Neural progenitor cell (in vitro differentiated cells): ENCODE measurements around the gene DEK. TPM values are rescaled to one million over a fixed set of nuclear protein-coding genes. Genes with fewer than 3 reads are reported as not detected.

ENCODE experiments used
- DNase-seq: peaks from one replicate; pipeline ENCODE4 v3.0.0-alpha.2; 2016; ENCODE audit warnings: low spot score
- H2AFZ ChIP-seq: fragments of 200-600 bp; sonication (generic); replicated peaks from 2 replicates; pipeline ENCODE4 v1.6.1; 2016; ENCODE audit warnings: antibody characterized with exemption
- H3F3A ChIP-seq: fragments of 200-600 bp; sonication (generic); 2 replicates; pipeline ENCODE4 v1.6.1; 2016; ENCODE audit warnings: antibody characterized with exemption, low read depth
- H3K27ac ChIP-seq: fragments of 200-600 bp; sonication (generic); 2 replicates; pipeline ENCODE4 v1.5.1; 2016; ENCODE audit warnings: mild to moderate bottlenecking
- H3K27me3 ChIP-seq: fragments of 200-600 bp; sonication (generic); 2 replicates; pipeline ENCODE4 v1.6.1; 2016; ENCODE audit warnings: mild to moderate bottlenecking, moderate library complexity
- H3K36me3 ChIP-seq: fragments of 200-600 bp; sonication (generic); 2 replicates; pipeline ENCODE4 v1.5.1; 2016
- H3K4me1 ChIP-seq: fragments of 200-600 bp; sonication (generic); 2 replicates; pipeline ENCODE4 v1.6.1; 2016; ENCODE audit warnings: mixed run types
- H3K4me2 ChIP-seq: fragments of 200-600 bp; sonication (generic); 2 replicates; pipeline ENCODE4 v1.6.1; 2016
- H3K4me3 ChIP-seq: fragments of 200-600 bp; sonication (generic); 2 replicates; pipeline ENCODE4 v1.5.1; 2016
- H3K79me2 ChIP-seq: fragments of 200-600 bp; sonication (generic); 2 replicates; pipeline ENCODE4 v1.6.1; 2016; ENCODE audit warnings: low read depth
- H3K9ac ChIP-seq: fragments of 200-600 bp; sonication (generic); 2 replicates; pipeline ENCODE4 v1.6.1; 2016
- H3K9me3 ChIP-seq: fragments of 200-600 bp; sonication (generic); 2 replicates; pipeline ENCODE4 v1.5.1; 2016; ENCODE audit warnings: low read depth
- H4K20me1 ChIP-seq: fragments of 200-600 bp; sonication (generic); 2 replicates; pipeline ENCODE4 v1.6.1; 2016; ENCODE audit warnings: low read depth
- H3K27ac Mint-ChIP-seq: 3 replicates; pipeline ENCODE4 v1.8.0; 2021; ENCODE audit warnings: mixed read lengths
- H3K27me3 Mint-ChIP-seq: 2 replicates; pipeline ENCODE4 v1.8.0; 2022; ENCODE audit warnings: low read depth, mild to moderate bottlenecking, inconsistent platforms, moderate library complexity, mixed read lengths; ENCODE audit not compliant: insufficient read depth
- H3K36me3 Mint-ChIP-seq: 3 replicates; pipeline ENCODE4 v1.8.0; 2021; ENCODE audit warnings: mixed read lengths
- H3K4me1 Mint-ChIP-seq: 3 replicates; pipeline ENCODE4 v1.8.0; 2021; ENCODE audit warnings: mixed read lengths
- H3K4me3 Mint-ChIP-seq: 3 replicates; pipeline ENCODE4 v1.8.0; 2021; ENCODE audit warnings: mild to moderate bottlenecking, moderate library complexity, mixed read lengths
- H3K9me3 Mint-ChIP-seq: 3 replicates; pipeline ENCODE4 v1.8.0; 2020; ENCODE audit warnings: mixed read lengths
- CTCF ChIP-seq: fragments of 200-600 bp; sonication (generic); IDR thresholded peaks from 2 replicates; pipeline ENCODE4 v1.5.1; 2017; ENCODE audit warnings: antibody characterized with exemption, mild to moderate bottlenecking
- EZH2 ChIP-seq: fragments of 200-600 bp; sonication (generic); IDR thresholded peaks from 2 replicates; pipeline ENCODE4 v1.6.1; 2017; ENCODE audit warnings: antibody characterized with exemption, mild to moderate bottlenecking, moderate library complexity
- EZH2phosphoT487 ChIP-seq: fragments of 200-600 bp; sonication (generic); IDR thresholded peaks from 2 replicates; pipeline ENCODE4 v1.6.1; 2017; ENCODE audit warnings: antibody characterized with exemption
- total RNA-seq: library from RNA; depleted of rRNA; stranded (reverse); fragments of >200 nt; gene quantifications from 2 replicates; pipeline ENCODE4 v1.2.3, GENCODE V29; 2015; ENCODE audit warnings: low replicate concordance

Gene DEK
- total RNA-seq, 1 donor from 2014 or later = 501 TPM

GRCh38 chr6:18269717-18270116, 5.4 kb upstream of the DEK start:
- peaks cover 9% of the 10 kb centered on the region for H3K4me1 Mint-ChIP-seq
- H3K9ac ChIP-seq = no peak overlapping the region
- H3K27me3 ChIP-seq = no peaks in the 10 kb centered on the region
- H3K4me1 ChIP-seq = no peaks in the 10 kb centered on the region
- H3K4me3 ChIP-seq = no peak overlapping the region
- no peaks in the 10 kb centered on the region for H3K9me3 Mint-ChIP-seq
- H3K79me2 ChIP-seq = peaks cover 9% of the 10 kb centered on the region
- TF ChIP-seq CTCF = no peak
- TF ChIP-seq EZH2phosphoT487 = no peak
- no peak for TF ChIP-seq EZH2
- H2AFZ ChIP-seq = no peak overlapping the region
- H3K36me3 ChIP-seq = no peaks in the 10 kb centered on the region
- no peak overlapping the region for H3K4me3 Mint-ChIP-seq
- H3F3A ChIP-seq = peaks cover 5% of the 10 kb centered on the region
- no peaks in the 10 kb centered on the region for H3K36me3 Mint-ChIP-seq
- H4K20me1 ChIP-seq = no peaks in the 10 kb centered on the region
- DNase-seq = no peak
- H3K27ac Mint-ChIP-seq = no peak overlapping the region
- H3K4me2 ChIP-seq = no peak overlapping the region
- no peaks in the 10 kb centered on the region for H3K9me3 ChIP-seq
- H3K27me3 Mint-ChIP-seq = peaks cover 4% of the 10 kb centered on the region
- H3K27ac ChIP-seq = no peak overlapping the region

- Histone ChIP-seq H3K4me2 (no peak overlapping the region), H3K27ac (no peak overlapping the region), H4K20me1 (no peaks in the 10 kb centered on the region), H3K9me3 (no peaks in the 10 kb centered on the region), H3K79me2 (peaks cover 11% of the 10 kb centered on the region), H2AFZ (no peak overlapping the region), H3K27me3 (no peaks in the 10 kb centered on the region), H3K4me1 (no peaks in the 10 kb centered on the region), H3K4me3 (no peak overlapping the region), H3K9ac (no peak overlapping the region), H3K36me3 (no peaks in the 10 kb centered on the region), H3F3A (peaks cover 6% of the 10 kb centered on the region)
- Mint-ChIP-seq H3K27ac (no peak overlapping the region), H3K27me3 (peaks cover 4% of the 10 kb centered on the region), H3K36me3 (no peaks in the 10 kb centered on the region), H3K9me3 (no peaks in the 10 kb centered on the region), H3K4me3 (no peak overlapping the region), H3K4me1 (peaks cover 9% of the 10 kb centered on the region)
- no peak for DNase-seq
- TF ChIP-seq EZH2 (no peak), CTCF (no peak), EZH2phosphoT487 (no peak)
Measured at GRCh38 chr6:18269253-18269652, 4.9 kb upstream of the DEK start.

GRCh38 chr6:18268066-18268465, 3.7 kb upstream of the DEK start:
- H3K4me1 Mint-ChIP-seq = peaks cover 11% of the 10 kb centered on the region
- peaks cover 23% of the 10 kb centered on the region for H3K79me2 ChIP-seq
- no peak overlapping the region for H3K4me3 ChIP-seq
- H3K4me3 Mint-ChIP-seq = no peak overlapping the region
- H3F3A ChIP-seq = peaks cover 6% of the 10 kb centered on the region
- DNase-seq = no peak
- H3K36me3 ChIP-seq = no peaks in the 10 kb centered on the region
- no peak overlapping the region for H2AFZ ChIP-seq
- H3K4me2 ChIP-seq = no peak overlapping the region
- H3K9me3 Mint-ChIP-seq = no peaks in the 10 kb centered on the region
- H3K9ac ChIP-seq = no peak overlapping the region
- H3K27ac Mint-ChIP-seq = no peak overlapping the region
- peaks cover 4% of the 10 kb centered on the region for H3K27me3 Mint-ChIP-seq
- no peak overlapping the region for H3K27ac ChIP-seq
- H3K36me3 Mint-ChIP-seq = peaks cover 5% of the 10 kb centered on the region
- no peaks in the 10 kb centered on the region for H3K27me3 ChIP-seq
- no peaks in the 10 kb centered on the region for H3K4me1 ChIP-seq
- H4K20me1 ChIP-seq = peaks cover 6% of the 10 kb centered on the region
- TF ChIP-seq EZH2 (no peak), EZH2phosphoT487 (no peak), CTCF (no peak)
- H3K9me3 ChIP-seq = no peaks in the 10 kb centered on the region

GRCh38 chr6:18266523-18266912, 2.2 kb upstream of the DEK start:
- H3K9ac ChIP-seq = no peak overlapping the region
- H3K36me3 ChIP-seq = no peaks in the 10 kb centered on the region
- peaks cover 13% of the 10 kb centered on the region for H3K4me1 ChIP-seq
- H3K27me3 Mint-ChIP-seq = peaks cover 4% of the 10 kb centered on the region
- peaks cover 39% of the 10 kb centered on the region for H3K79me2 ChIP-seq
- no peak overlapping the region for H3K27ac ChIP-seq
- H3K27ac Mint-ChIP-seq = no peak overlapping the region
- H3K4me3 Mint-ChIP-seq = no peak overlapping the region
- H3K4me2 ChIP-seq = no peak overlapping the region
- peaks cover 22% of the 10 kb centered on the region for H3K4me1 Mint-ChIP-seq
- TF ChIP-seq EZH2phosphoT487 = no peak
- TF ChIP-seq CTCF = no peak
- TF ChIP-seq EZH2 = no peak
- peaks cover 21% of the 10 kb centered on the region for H4K20me1 ChIP-seq
- no peaks in the 10 kb centered on the region for H3K9me3 ChIP-seq
- peaks cover 21% of the 10 kb centered on the region for H3F3A ChIP-seq
- no peak overlapping the region for H3K4me3 ChIP-seq
- H3K36me3 Mint-ChIP-seq = peaks cover 16% of the 10 kb centered on the region
- H2AFZ ChIP-seq = no peak overlapping the region
- H3K27me3 ChIP-seq = no peaks in the 10 kb centered on the region
- DNase-seq = no peak
- H3K9me3 Mint-ChIP-seq = peaks cover 2% of the 10 kb centered on the region
